Ammon's horn (tissue), 1 donor: ENCODE measurements around the gene TBRG4.
"Not testable (repeated sequence)": the region's sequence is repeated elsewhere in the genome, so short reads cannot be mapped to it uniquely, and the experiment has no call there.

Experiments used
- DNase-seq: peaks from one replicate; pipeline ENCODE4 v3.0.0-alpha.2; 2016; ENCODE audit warnings: low spot score

The TBRG4 gene

GRCh38 chr7:45111298-45112223 lies at the start of gene TBRG4:
TBRG4 (minus strand) TSS chr7:45111697; CDS start chr7:45109237, 2,460 bp downstream.
- peak; percentile 96 for DNase-seq

DNA sequence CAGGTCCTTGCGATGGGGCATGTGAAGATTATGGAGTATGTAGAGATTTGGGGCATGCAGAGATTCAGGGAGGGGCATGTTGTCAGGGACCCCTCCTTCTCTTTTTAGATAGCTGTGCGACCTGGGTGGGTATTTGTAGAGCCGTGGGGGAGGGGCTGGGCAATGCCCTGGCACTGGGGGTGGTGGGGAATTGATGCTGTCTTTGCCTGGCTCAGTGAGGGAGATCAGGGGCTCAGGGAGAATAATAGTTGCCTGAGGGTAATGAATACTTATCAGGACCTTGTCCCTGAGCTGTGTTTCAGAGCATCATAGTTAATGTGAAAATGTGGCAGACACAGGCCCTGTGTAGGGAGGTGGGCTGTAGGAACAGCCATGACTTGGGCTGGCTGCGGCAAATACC lies 49.6 kb upstream of the TBRG4 start:
- no peak for DNase-seq

DNA sequence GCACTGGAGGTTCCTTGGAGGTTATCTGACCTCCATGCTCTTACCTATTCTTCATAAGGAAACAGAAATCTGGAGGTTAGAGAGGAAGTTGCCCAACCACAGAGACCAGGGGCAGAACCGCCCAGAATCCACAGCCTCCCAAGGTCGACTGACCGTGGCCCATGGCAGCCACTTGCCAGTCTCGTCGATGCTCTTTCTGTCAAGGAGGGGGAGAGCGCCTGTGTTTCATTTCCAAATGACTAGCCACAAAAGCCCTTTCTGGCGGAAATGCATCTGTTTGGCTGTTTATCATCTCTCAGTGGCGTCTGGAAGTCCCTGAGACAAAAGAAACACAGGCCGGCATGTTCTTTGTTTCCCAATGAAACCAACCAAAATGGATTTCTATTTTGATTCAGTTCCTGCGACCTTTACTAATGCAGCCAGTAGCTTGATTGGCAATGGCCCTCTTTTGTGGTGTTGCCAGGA lies 49.0 kb upstream of the TBRG4 start:
- peak; percentile 28 for DNase-seq

DNA sequence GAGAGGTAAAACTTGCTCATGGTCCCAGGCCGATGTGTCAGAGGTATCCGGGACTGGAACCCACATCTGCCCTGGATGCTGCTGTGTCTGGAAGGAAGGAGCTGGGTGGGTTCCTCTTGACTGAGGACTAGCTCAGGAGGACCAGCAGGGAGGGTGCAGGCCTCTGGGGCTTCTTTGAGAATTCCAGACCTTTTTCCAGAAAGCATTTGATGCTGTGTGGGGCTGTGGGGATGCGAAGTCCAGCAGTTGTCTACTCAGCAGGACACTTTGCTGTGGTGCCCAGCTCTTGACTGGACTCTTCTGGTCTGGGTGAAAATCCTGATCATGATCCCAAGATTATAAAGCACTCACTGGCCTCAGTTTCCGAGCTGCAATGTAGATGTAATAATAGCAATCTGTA lies 47.8 kb upstream of the TBRG4 start:
- DNase-seq: no peak

GRCh38 chr7:45158471-45158870 lies 47.0 kb upstream of the TBRG4 start:
- no peak for DNase-seq

DNA sequence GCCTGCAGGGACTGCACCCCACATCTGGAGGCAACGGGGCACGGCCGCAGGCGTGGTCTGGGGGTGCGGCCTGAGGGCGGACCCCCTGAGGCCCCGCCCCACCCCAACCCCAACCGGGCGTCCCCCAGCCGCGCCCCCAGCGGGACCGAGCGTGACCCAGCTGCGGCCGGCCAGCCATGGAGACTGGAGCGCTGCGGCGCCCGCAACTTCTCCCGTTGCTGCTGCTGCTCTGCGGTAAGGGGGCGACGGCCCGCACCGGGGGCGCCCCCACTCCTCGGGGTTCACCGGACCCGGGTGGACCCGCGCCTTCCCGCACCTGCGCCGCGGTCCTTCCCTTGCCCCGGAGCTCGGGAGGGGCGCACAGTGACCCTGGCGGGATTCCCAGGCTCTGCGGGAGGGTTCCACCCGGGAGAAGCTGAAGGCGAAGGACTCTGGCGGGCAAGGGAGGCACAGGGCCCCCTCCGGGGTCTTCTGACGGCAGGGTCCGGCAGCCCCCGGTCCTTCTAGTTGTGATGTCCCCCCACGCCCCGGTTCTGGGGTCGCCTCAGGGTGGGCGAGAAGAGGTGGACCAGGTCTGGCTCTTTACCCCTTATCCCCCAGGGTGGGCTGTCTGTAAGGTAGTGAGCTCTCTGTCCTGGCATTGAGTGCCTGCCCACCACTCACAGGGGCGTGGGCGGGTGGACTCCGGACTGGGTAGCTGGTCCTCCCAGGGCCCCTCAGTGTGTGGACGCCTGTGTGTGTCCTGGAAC lies 46.3 kb upstream of the TBRG4 start, which contains the start of gene RAMP3:
RAMP3 (plus strand) TSS at position 139 of the 749 bp plus-strand sequence; CDS start at position 177, 38 bp downstream.
- no peak for DNase-seq

GRCh38 chr7:45157286-45157652 lies 45.8 kb upstream of the TBRG4 start:
- DNase-seq: no peak

DNA sequence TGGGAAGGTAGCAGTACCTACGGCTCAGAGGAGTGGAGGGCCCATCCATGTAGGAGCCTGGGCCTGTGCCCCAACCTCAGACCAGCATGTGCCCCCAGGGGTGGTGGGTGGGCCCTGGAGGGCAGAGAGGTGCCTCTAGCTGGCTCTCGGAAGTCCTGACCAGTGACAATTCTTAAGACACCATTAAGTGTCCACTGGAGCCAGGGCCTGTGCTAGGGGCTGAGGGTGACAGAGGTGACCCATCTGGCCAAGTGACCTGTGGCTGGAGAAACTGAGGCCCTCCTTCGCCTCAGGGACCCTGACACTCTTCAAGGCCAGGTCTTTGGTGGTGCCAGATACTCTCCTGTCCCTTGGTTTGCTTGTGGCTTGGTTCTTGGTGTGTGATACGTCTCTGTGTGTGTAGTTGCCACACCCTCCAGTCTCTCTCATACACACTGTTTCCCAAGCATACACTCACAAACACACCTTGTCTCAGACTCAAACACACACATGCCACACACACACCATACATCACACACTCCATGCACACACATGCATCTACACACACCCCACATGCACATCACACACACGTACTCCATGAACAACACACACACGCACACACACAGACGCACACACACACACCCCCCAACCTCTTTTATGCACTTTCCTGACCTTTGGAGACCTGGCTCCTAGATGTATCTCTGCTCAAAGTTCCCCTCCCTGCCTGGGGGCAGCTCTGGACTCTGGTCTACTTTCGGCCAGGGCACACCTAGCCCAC lies 45.2 kb upstream of the TBRG4 start:
- DNase-seq: no peak

- no peak for DNase-seq
Observed at GRCh38 chr7:45155941-45156340, 44.4 kb upstream of the TBRG4 start.

- no peak for DNase-seq
Observed at GRCh38 chr7:45155357-45155900, 43.9 kb upstream of the TBRG4 start.

GRCh38 chr7:45153861-45154260 lies 42.4 kb upstream of the TBRG4 start:
- not testable (repeated sequence) for DNase-seq

GRCh38 chr7:45153233-45153632 lies 41.7 kb upstream of the TBRG4 start:
- no peak for DNase-seq

- DNase-seq: no peak
Observed at GRCh38 chr7:45151967-45152366, 40.5 kb upstream of the TBRG4 start.

GRCh38 chr7:45151131-45151684 lies 39.7 kb upstream of the TBRG4 start:
- DNase-seq: no peak

- DNase-seq: no peak
Observed at GRCh38 chr7:45150199-45150598, 38.7 kb upstream of the TBRG4 start.

DNA sequence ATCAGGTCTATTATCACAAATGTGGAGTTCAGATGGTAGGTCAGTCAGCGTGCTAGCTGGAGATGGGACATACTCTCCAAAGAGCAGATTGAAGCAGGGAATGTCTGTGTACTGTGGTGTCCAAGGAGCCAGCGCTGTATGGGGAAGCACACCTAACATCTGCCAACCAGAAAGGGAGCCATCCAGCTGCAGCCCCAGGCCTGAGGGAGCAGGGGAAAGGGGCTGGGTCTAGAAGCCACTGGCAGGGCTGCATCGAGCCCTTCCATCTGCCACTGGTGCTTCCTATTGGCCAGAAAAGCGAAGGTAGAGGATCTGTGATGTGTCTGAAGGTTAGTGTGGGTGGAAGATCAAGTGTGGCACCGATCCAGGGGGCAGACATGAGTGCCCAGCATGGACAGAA lies 38.1 kb upstream of the TBRG4 start:
- no peak for DNase-seq

DNA sequence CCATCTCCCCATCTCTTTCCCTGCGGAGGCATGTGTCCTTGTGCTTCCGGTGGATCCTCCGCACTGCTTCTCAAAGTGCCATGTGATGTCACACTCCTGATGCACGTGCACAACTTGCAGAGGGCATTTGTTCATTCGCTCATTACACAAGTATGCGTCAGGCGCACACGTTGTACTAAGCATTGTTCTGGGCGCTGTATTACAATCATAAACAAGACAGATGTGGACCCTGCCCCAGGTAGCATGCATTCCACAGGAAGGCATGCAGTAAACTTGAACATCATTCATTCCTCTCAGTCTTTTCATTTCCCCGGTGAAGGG lies 37.1 kb upstream of the TBRG4 start:
- no peak for DNase-seq

- no peak for DNase-seq
Observed at GRCh38 chr7:45147858-45148652, 36.6 kb upstream of the TBRG4 start.

DNA sequence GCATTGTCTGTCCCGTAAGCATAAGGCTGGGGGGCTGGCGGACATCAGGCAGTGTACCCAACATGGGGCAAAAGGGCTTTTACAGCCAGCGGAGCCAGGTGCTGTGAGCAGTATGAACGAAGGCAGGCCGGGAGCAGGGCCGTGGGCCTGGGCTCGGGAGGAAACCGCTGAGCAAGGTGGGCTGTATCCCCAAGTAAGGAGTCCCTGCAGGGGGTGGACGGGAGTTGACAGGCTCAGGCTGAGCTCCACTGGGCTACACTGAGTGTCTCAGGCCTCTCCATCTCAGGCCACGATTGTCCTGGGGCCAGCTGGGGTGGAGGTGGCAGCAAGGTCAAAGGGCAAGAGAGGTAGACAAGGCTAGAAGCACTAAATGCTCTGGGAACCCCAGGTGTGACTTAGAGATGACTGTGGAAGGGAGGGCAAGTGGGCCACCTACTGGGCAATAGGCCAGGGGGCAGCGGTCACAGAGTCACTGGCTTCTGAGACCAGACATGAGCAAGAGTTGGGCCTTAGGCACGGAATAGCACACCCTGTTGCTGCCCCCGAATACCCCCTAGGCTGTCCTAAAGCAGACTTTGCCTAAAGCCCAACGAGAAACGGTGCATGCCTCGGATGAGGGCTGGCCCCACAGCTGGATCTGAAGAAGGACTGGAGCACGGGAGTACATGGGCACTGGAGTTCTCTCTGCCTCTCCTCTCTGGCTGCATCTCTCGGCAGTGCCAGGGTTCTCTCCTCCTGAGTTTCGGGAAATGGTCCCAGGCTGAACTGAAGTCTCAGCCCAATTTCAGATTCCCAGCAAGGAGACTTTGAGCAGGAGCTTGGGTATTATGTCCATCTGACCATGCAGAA lies 35.3 kb upstream of the TBRG4 start:
- DNase-seq: no peak

DNA sequence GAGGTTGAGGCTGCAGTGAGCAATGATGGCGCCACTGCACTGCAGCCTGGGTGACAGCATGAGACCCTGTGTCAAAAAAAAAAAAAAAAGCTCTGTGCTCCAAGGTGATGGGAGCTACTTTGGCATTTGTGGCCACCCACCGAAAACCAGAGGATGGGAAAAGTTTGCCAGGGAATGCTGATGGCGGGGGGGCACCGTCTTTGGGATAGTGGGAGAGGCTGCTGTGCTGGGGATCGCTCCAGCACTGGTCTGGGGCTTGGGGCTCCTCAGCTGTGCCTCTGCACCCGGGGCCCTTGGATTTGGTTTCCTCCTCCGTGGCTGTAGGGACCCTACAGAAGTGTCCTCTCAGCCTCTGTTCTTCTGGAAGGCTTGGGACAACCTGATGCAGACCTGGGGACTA lies 34.4 kb upstream of the TBRG4 start:
- DNase-seq: no peak
